T-cell (primary cell): ENCODE results near the gene GOLGA7B. TPM values are rescaled to one million over a fixed set of nuclear protein-coding genes. Genes with fewer than 3 reads are reported as not detected.

Experiments used
- ATAC-seq, 4 experiments: fragments of 200-7000 bp in 3 of 4; fragments of 150-1000 bp in 1 of 4; cut with Tn5 transposase; replicated peaks in 1 of 4; 1 replicate in 3 of 4; 2 replicates in 1 of 4; pipeline ENCODE4 v1.10.0; 2021; ENCODE audit warnings: moderate library complexity in 3 of 4, mild to moderate bottlenecking in 2 of 4, moderate number of reproducible peaks in 1 of 4
- CTCF ChIA-PET, 2 donors: fragments of 300-600 bp; sonication (Branson Sonifier 250); formaldehyde crosslinking; loops; one replicate each; lab custom pipeline; 2022; ENCODE audit warnings: antibody characterized with exemption in 2 of 2; lab: Charles Lee
- POLR2A ChIA-PET, 2 donors: fragments of 300-600 bp; sonication (Branson Sonifier 250); formaldehyde crosslinking; loops; one replicate each; lab custom pipeline; 2022; ENCODE audit warnings: antibody characterized with exemption in 2 of 2; lab: Charles Lee
- DNase-seq, 35 experiments: peaks; one replicate each; pipeline versions ENCODE4 v3.0.0 to v3.0.0-alpha.2; 2013 to 2023
- H3K27ac ChIP-seq: one replicate; pipeline ENCODE4 v1.5.1; 2013; ENCODE audit warnings: low read length
- H3K27me3 ChIP-seq, 2 experiments: replicated peaks in 1 of 2; 1 replicate in 1 of 2; 2 replicates in 1 of 2; pipeline versions ENCODE4 v1.6.1 to v1.7.0; 2013; ENCODE audit warnings: low read length in 1 of 2, mixed read lengths in 1 of 2; ENCODE audit not compliant: control insufficient read depth in 2 of 2, insufficient read depth in 2 of 2; ENCODE audit errors: extremely low read depth in 1 of 2
- H3K36me3 ChIP-seq, 2 donors: 1 replicate in 1 of 2; 2 replicates in 1 of 2; pipeline versions ENCODE4 v1.6.1 to v1.7.0; 2013; ENCODE audit warnings: low read length in 1 of 2; ENCODE audit not compliant: control insufficient read depth in 2 of 2, insufficient read depth in 1 of 2; ENCODE audit errors: extremely low read depth in 1 of 2
- H3K4me1 ChIP-seq, 2 experiments: 1 replicate in 1 of 2; 2 replicates in 1 of 2; pipeline versions ENCODE4 v1.6.1 to v1.7.0; 2013; ENCODE audit warnings: low read length in 2 of 2, mixed read lengths in 1 of 2; ENCODE audit not compliant: insufficient read depth in 2 of 2, control insufficient read depth in 1 of 2; ENCODE audit errors: extremely low read depth in 1 of 2
- H3K4me3 ChIP-seq, 2 donors: 1 replicate in 1 of 2; 2 replicates in 1 of 2; pipeline versions ENCODE4 v1.5.1 to v1.7.0; 2013; ENCODE audit warnings: mild to moderate bottlenecking in 2 of 2, low read length in 1 of 2, moderate library complexity in 1 of 2; ENCODE audit not compliant: control insufficient read depth in 1 of 2; ENCODE audit errors: extremely low read depth in 1 of 2
- H3K9me3 ChIP-seq: 2 replicates; pipeline ENCODE4 v1.7.0; 2013
- H3K27ac Mint-ChIP-seq, 2 donors: one replicate each; pipeline ENCODE4 v1.8.0; 2020 to 2021; ENCODE audit warnings: mild to moderate bottlenecking in 2 of 2, mixed read lengths in 2 of 2
- H3K27me3 Mint-ChIP-seq, 2 donors: one replicate each; pipeline ENCODE4 v1.8.0; 2021 to 2022; ENCODE audit warnings: mixed read lengths in 2 of 2
- H3K36me3 Mint-ChIP-seq: one replicate; pipeline ENCODE4 v1.8.0; 2021; ENCODE audit warnings: mixed read lengths
- H3K4me1 Mint-ChIP-seq, 3 donors: one replicate each; pipeline ENCODE4 v1.8.0; 2020 to 2022; ENCODE audit warnings: mixed read lengths in 3 of 3, mild to moderate bottlenecking in 1 of 3
- H3K4me3 Mint-ChIP-seq, 3 donors: one replicate each; pipeline ENCODE4 v1.8.0; 2020 to 2022; ENCODE audit warnings: mild to moderate bottlenecking in 3 of 3, mixed read lengths in 3 of 3, moderate library complexity in 3 of 3
- H3K9me3 Mint-ChIP-seq, 3 donors: one replicate each; pipeline ENCODE4 v1.8.0; 2020 to 2022; ENCODE audit warnings: mixed read lengths in 3 of 3
- WGBS: methylation state at CpG from one replicate; pipeline ENCODE4 v1.1.5; 2013; ENCODE audit warnings: missing lambda C conversion rate; ENCODE audit not compliant: insufficient coverage; 5-methylcytosine and 5-hydroxymethylcytosine counted together
- total RNA-seq, 35 experiments: library from RNA in 6 of 35; stranded (reverse) in 6 of 35; fragments of 120-200 nt in 1 of 35; gene quantifications; one replicate each; pipeline versions ENCODE4 v1.2.1 to v1.2.4 and lab custom pipeline; 2013 to 2026

Gene GOLGA7B
- total RNA-seq, 5 donors from 2014 or later (not counting 1 experiment from before 2014, with no cell fraction given) = 9.4 to 16.7 (median 12.2) TPM

DNA sequence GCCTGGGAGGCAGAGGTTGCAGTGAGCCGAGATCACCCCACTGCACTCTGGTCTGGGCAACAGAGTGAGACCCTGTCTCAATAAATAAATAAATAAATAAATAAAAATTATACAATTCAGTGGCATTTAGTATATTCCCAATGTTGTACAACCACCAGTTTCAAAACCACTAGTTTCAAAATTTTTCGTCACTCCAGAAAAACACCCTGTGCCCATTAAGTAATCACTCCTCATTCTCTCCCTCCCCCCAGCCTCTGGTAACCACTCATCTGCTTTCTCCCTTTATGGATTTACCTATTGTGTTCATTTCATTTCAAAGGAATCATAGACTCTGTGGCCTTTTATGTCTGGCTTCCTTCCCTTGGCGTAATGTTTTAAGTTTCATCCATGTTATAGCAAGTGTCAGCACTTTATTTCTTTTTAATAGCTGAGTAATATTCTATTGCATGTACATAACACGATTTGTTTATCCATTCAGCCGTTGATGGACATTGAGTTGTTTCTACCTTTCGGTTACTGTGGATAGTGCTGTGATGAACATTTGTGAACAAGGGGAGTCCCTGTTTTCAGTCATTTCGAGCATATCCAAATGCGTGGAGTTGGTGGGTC is 29.4 kb upstream of the GOLGA7B start:
- H3K4me1 Mint-ChIP-seq = no peaks in the 10 kb centered on the region
- no peaks in the 10 kb centered on the region for H3K9me3 Mint-ChIP-seq
- no peak overlapping the region for H3K27ac Mint-ChIP-seq
- Histone ChIP-seq H3K36me3 (no peaks in the 10 kb centered on the region), H3K9me3 (no peaks in the 10 kb centered on the region), H3K27ac (no peak overlapping the region), H3K27me3 (peaks cover 0 to 39% of the 10 kb centered on the region in 2 experiments), H3K4me3 (no peak overlapping the region), H3K4me1 (no peaks in the 10 kb centered on the region)
- ATAC-seq (no peak), DNase-seq (no peak)
- ChIA-PET CTCF (no interaction called here), POLR2A (no interaction called here)
- no peaks in the 10 kb centered on the region for H3K27me3 Mint-ChIP-seq
- H3K4me3 Mint-ChIP-seq = no peak overlapping the region
- no peaks in the 10 kb centered on the region for H3K36me3 Mint-ChIP-seq
- 89% methylated on average over 3 of the region's 8 CpGs for WGBS

DNA sequence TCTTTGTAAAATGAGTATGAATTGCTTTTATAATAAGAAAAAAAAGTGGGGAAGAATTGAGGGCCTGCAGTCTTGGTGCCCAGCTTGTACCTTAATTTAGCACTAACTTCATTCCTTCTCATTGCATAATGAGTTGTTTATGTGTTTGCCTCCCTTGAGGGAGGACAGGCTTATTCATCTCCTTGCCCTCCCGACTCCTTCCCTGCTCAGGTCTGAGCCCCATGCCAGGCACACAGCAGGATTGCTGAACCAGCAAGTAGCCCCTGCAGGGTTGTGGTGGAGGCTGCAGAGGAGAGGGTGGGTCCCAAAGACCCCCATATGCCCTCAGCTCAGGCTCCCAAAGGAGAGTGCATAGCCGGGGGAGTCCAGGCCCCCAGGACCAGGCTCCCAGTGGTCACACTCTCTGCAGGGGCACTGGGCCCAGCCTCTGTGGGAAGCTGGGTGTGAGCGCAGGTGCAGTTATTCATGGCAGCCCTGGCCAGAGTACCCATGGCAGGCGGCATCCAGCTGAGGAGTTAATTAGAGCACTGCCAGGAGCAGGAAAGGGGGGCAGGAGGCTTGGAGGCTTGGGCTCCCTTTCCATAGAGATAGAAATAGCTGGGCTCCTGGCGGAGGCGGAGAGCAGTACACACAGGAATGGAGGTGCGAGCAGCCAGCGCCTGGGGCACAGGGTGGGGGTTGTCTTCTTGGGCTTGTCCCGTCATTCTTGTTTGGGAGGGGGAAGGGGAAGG is 28.2 kb upstream of the GOLGA7B start:
- Histone ChIP-seq H3K36me3 (no peaks in the 10 kb centered on the region), H3K4me3 (no peak overlapping the region), H3K9me3 (no peaks in the 10 kb centered on the region), H3K27me3 (peaks cover 0 to 31% of the 10 kb centered on the region in 2 experiments), H3K27ac (no peak overlapping the region), H3K4me1 (no peaks in the 10 kb centered on the region)
- 58% methylated on average over 4 of the region's 9 CpGs for WGBS
- no peak overlapping the region for H3K27ac Mint-ChIP-seq
- H3K36me3 Mint-ChIP-seq = no peaks in the 10 kb centered on the region
- ATAC-seq (no peak), DNase-seq (no peak)
- CTCF ChIA-PET = no interaction called here
- H3K4me3 Mint-ChIP-seq = no peak overlapping the region
- H3K9me3 Mint-ChIP-seq = no peaks in the 10 kb centered on the region
- peaks cover 0 to 9% (median 0%) of the 10 kb centered on the region in 3 donors for H3K4me1 Mint-ChIP-seq
- H3K27me3 Mint-ChIP-seq = no peaks in the 10 kb centered on the region
- POLR2A ChIA-PET = no interaction called here

DNA sequence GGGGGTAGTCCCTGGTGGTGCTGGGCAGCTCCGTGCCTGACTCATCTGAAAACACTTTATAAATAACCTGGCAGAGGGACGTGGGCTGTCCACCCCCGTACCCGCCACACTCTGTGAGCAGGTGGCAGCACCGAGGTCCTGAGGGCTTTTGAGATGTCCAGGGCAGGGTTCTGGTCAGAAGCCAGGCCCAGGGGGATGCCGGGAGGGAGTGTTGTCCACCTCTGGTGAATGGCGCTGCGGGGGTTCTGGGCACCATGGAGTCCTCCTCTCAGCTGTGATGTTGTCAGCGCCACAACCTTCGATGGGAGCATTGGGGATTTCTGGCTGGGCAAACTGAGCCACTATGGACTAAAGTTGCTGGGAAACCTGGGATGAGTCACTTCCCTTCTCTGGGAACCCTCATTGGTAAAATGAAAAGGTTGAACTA is 27.4 kb upstream of the GOLGA7B start:
- Histone ChIP-seq H3K27ac (no peak overlapping the region), H3K4me3 (no peak overlapping the region), H3K27me3 (peaks cover 0 to 26% of the 10 kb centered on the region in 2 experiments), H3K36me3 (no peaks in the 10 kb centered on the region), H3K9me3 (no peaks in the 10 kb centered on the region), H3K4me1 (no peaks in the 10 kb centered on the region)
- WGBS = 68% methylated on average over 10 of the region's 10 CpGs
- no peaks in the 10 kb centered on the region for H3K27me3 Mint-ChIP-seq
- no peak for DNase-seq
- no peak for ATAC-seq
- no peak overlapping the region for H3K27ac Mint-ChIP-seq
- H3K4me1 Mint-ChIP-seq = peaks cover 0 to 9% (median 0%) of the 10 kb centered on the region in 3 donors
- no peaks in the 10 kb centered on the region for H3K36me3 Mint-ChIP-seq
- ChIA-PET CTCF (no interaction called here), POLR2A (no interaction called here)
- no peaks in the 10 kb centered on the region for H3K9me3 Mint-ChIP-seq
- H3K4me3 Mint-ChIP-seq = no peak overlapping the region

DNA sequence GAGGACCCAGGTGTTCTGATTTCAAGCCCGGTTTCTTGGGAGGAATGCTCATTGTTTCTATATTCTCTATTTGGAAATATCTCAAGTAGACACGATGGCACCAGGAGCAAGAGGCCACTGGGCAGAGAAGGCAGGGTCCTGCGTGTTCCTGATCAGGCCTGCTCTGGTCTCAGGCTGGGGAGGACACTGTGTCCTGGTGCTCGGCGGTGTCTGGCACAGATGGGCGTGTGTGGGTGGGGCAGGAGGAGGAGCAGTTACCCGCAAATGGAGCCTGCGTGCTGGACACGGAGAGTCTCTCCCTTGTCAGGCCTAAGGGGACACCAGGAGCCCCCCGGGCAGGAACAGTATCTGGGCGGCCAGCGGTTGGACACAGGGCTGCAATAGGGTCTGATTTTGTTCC is 25.9 kb upstream of the GOLGA7B start:
- H3K4me1 ChIP-seq = peaks cover under 1 to 10% of the 10 kb centered on the region in 2 experiments
- POLR2A ChIA-PET = no interaction called here
- no peaks in the 10 kb centered on the region for H3K27me3 Mint-ChIP-seq
- H3K9me3 ChIP-seq = no peaks in the 10 kb centered on the region
- H3K4me1 Mint-ChIP-seq = peaks cover 7 to 22% (median 13%) of the 10 kb centered on the region in 3 donors
- CTCF ChIA-PET = no interaction called here
- no peak overlapping the region for H3K27ac ChIP-seq
- no peak for ATAC-seq
- no peaks in the 10 kb centered on the region for H3K9me3 Mint-ChIP-seq
- H3K27ac Mint-ChIP-seq = no peak overlapping the region
- no peaks in the 10 kb centered on the region for H3K36me3 ChIP-seq
- no peak overlapping the region for H3K4me3 Mint-ChIP-seq
- peaks cover 0 to 22% of the 10 kb centered on the region in 2 experiments for H3K27me3 ChIP-seq
- WGBS = 80% methylated on average over 11 of the region's 12 CpGs
- DNase-seq = no peak
- no peaks in the 10 kb centered on the region for H3K36me3 Mint-ChIP-seq
- no peak overlapping the region for H3K4me3 ChIP-seq

DNA sequence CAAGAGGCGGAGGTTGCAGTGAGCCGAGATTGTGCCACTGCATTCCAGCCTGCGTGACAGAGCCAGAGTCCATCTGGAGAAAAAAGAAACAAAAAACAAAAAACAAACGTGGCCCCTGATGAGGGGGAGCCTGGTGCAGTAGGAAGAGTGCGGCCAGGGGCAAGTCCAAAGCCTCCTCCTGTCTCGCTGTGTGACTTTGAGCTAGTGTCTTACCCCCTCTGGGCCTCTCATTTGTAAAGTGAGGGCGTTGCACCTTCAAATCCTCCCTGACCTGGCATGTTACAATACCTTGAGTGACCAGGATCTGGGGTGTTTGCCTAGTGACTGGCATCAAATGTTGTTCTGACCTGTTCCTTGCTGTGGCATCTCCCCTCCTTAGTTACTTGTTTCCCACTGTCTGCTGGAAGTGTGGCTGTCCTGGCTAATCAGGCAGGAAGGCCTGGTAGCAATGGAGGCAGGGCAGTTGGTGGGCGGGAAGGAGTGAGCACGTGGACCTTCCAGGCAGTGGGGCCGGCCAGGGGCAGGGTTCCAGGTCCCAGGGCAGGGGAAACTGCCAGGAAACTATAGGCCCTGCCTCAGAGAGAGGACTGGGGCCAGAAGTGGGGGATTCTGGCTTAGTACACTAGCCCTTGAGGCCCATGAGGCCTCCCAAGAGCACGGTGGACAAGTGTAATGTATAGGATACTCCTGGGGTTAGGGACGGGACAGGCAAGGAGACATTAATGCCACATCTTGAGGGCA is 24.5 kb upstream of the GOLGA7B start:
- H3K4me1 ChIP-seq = peaks cover 4 to 23% of the 10 kb centered on the region in 2 experiments
- H3K36me3 Mint-ChIP-seq = no peaks in the 10 kb centered on the region
- no peak overlapping the region for H3K27ac Mint-ChIP-seq
- H3K27me3 ChIP-seq = peaks cover 0 to 22% of the 10 kb centered on the region in 2 experiments
- no peaks in the 10 kb centered on the region for H3K36me3 ChIP-seq
- no peak overlapping the region for H3K27ac ChIP-seq
- no peaks in the 10 kb centered on the region for H3K9me3 Mint-ChIP-seq
- WGBS = 80% methylated on average over 10 of the region's 12 CpGs
- H3K4me3 Mint-ChIP-seq = no peak overlapping the region
- no peaks in the 10 kb centered on the region for H3K9me3 ChIP-seq
- peaks cover 20 to 37% (median 26%) of the 10 kb centered on the region in 3 donors for H3K4me1 Mint-ChIP-seq
- ATAC-seq = no peak
- DNase-seq = no peak
- H3K27me3 Mint-ChIP-seq = no peaks in the 10 kb centered on the region
- POLR2A ChIA-PET = no interaction called here
- H3K4me3 ChIP-seq = no peak overlapping the region
- CTCF ChIA-PET = no interaction called here

DNA sequence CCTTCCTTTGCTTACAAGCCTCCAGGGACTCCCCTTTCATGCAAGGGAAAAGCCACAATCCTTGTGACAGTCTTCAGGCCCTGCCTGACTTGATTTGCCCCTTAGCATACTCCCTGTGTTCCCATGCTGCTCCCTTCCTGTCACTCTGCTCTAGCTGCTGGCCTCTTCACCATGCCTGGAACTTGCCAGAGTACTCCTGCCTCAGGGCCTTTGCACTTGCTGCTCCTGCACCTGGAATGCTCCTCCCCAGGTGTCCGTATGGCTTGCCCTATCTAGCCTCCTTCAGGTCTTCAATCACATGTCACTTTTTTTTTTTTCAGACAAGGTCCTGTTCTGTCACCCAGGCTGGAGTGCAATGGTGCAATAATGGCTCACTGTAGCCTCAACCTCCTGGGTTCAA is 22.8 kb upstream of the GOLGA7B start:
- no peak for ATAC-seq
- CTCF ChIA-PET = no interaction called here
- Mint-ChIP-seq H3K9me3 (no peaks in the 10 kb centered on the region), H3K4me3 (no peak overlapping the region), H3K27ac (no peak overlapping the region), H3K27me3 (no peaks in the 10 kb centered on the region), H3K4me1 (peaks cover 21 to 42% (median 34%) of the 10 kb centered on the region in 3 donors), H3K36me3 (no peaks in the 10 kb centered on the region)
- 100% methylated on average over 1 of the region's 1 CpG for WGBS
- POLR2A ChIA-PET = no interaction called here
- H3K9me3 ChIP-seq = no peaks in the 10 kb centered on the region
- H3K4me3 ChIP-seq = no peak overlapping the region
- no peak for DNase-seq
- peaks cover 0 to 16% of the 10 kb centered on the region in 2 experiments for H3K27me3 ChIP-seq
- H3K27ac ChIP-seq = no peak overlapping the region
- peaks cover 4 to 25% of the 10 kb centered on the region in 2 experiments for H3K4me1 ChIP-seq
- H3K36me3 ChIP-seq = no peaks in the 10 kb centered on the region
